Measurements from ENCODE around the gene TRIM15. TPM values are rescaled to one million over a fixed set of nuclear protein-coding genes. Genes with fewer than 3 reads are reported as not detected.

Gene TRIM15
- total RNA-seq, 1 experiment from 2014 or later: 6.5 TPM

DNA sequence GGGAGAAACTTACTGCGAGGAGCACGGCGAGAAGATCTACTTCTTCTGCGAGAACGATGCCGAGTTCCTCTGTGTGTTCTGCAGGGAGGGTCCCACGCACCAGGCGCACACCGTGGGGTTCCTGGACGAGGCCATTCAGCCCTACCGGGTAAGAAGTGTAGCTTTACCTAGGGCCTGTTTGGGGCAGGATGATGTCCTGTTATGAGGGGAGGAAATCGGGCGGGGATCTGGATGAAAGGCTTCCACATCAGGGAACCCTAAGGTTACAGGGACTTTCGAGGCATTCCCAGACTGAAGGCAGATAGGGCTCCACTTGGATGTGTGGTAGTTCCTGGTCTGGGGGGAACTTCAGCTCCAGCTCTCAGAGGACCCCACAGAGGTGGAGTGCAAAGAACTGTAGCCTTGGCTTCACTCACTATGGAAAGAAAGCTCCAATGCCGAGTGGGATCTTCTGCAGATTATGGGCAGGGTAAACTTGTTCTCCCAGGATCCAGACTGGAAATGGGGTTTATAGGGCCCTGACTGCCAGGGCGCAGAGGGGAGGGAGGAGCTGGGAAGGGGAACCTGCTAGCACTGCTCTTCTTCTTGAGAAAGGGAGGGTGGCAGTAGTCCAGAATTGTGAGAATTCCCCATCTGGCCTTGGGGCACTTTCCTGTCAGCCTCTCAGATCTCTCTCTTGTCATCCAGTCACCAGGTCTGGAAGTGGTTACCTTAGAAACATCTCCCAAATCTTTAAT is 740 bp downstream of the TRIM15 start:
- no peaks in the 10 kb centered on the region for H3K9me2 ChIP-seq (ENCODE audit: insufficient read depth)
- peak overlapping the region; percentile 54 for H3K9ac ChIP-seq (ENCODE audit: low read length)
- intact Hi-C loops (cut with micrococcal nuclease): loop anchor here (2.0 kb wide), 1 partner anchor 61 kb away; no protein-coding TSS in a partner anchor
- CTCF ChIA-PET: no interaction called here
- peak overlapping the region; percentile 93 for H3K4me2 ChIP-seq (ENCODE audit: low read length)
- TF ChIP-seq ZBTB33 (IDR thresholded peaks at IDR 0.05; ENCODE audit: extremely low read depth, insufficient replicate concordance, low read length) (no peak), YY1 (IDR thresholded peaks at IDR 0.05; ENCODE audit: extremely low read depth, insufficient replicate concordance, low read depth, low read length) (no peak), ZFX (IDR thresholded peaks at IDR 0.05) (no peak), REST (IDR thresholded peaks at IDR 0.05; ENCODE audit: low read depth) (no peak), SIN3A (IDR thresholded peaks at IDR 0.05; ENCODE audit: low read depth) (no peak), POLR2A (IDR thresholded peaks at IDR 0.05; ENCODE audit: borderline replicate concordance, extremely low read depth, insufficient read depth, insufficient read length) (no peak), ELF1 (IDR thresholded peaks at IDR 0.05; ENCODE audit: borderline replicate concordance, low read depth) (no peak), EZH2phosphoT487 (IDR thresholded peaks at IDR 0.05; ENCODE audit: borderline replicate concordance) (no peak), EGR1 (IDR thresholded peaks at IDR 0.05; ENCODE audit: low read depth) (no peak), SP1 (IDR thresholded peaks at IDR 0.05; ENCODE audit: low read depth) (no peak)
- TF ChIP-seq, protein P1, sequence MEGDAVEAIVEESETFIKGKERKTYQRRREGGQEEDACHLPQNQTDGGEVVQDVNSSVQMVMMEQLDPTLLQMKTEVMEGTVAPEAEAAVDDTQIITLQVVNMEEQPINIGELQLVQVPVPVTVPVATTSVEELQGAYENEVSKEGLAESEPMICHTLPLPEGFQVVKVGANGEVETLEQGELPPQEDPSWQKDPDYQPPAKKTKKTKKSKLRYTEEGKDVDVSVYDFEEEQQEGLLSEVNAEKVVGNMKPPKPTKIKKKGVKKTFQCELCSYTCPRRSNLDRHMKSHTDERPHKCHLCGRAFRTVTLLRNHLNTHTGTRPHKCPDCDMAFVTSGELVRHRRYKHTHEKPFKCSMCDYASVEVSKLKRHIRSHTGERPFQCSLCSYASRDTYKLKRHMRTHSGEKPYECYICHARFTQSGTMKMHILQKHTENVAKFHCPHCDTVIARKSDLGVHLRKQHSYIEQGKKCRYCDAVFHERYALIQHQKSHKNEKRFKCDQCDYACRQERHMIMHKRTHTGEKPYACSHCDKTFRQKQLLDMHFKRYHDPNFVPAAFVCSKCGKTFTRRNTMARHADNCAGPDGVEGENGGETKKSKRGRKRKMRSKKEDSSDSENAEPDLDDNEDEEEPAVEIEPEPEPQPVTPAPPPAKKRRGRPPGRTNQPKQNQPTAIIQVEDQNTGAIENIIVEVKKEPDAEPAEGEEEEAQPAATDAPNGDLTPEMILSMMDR (IDR thresholded peaks at IDR 0.05 in 2 of 3, conservative IDR thresholded peaks at IDR 0.05 in 1 of 3; ENCODE audit: borderline replicate concordance in 1 of 3, insufficient read depth in 1 of 3, low read depth in 2 of 3, low read length in 2 of 3): no peak
- TF ChIP-seq, protein P2, sequence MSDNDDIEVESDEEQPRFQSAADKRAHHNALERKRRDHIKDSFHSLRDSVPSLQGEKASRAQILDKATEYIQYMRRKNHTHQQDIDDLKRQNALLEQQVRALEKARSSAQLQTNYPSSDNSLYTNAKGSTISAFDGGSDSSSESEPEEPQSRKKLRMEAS (IDR thresholded peaks at IDR 0.05): no peak
- ATAC-seq (no peak), DNase-seq (ENCODE audit: low read depth, low spot score) (no peak)
- BruUV-seq (replicated peaks): no TSS peak
- POLR2A ChIA-PET: no interaction called here
- RAD21 ChIA-PET (ENCODE audit: low non-redundant PET in 1 of 2, low total read pairs in 2 of 2, uncharacterized antibody in 2 of 2, unreplicated experiment in 2 of 2): no interaction called here
- H3K27me3 ChIP-seq (ENCODE audit: insufficient read depth, low read length): no peaks in the 10 kb centered on the region
- no peaks in the 10 kb centered on the region for H3K36me3 ChIP-seq (ENCODE audit: control insufficient read depth in 1 of 2, insufficient read depth in 2 of 2, low read length in 2 of 2)
- no peaks in the 10 kb centered on the region for H3K9me3 ChIP-seq (ENCODE audit: control insufficient read depth in 1 of 2, insufficient read depth in 1 of 2, low read depth in 1 of 2, low read length in 2 of 2)
- peaks cover 9 to 25% of the 10 kb centered on the region in 2 experiments; a peak in 3 of 4 replicates for H3K4me1 ChIP-seq (ENCODE audit: control insufficient read depth in 1 of 2, insufficient read depth in 2 of 2, low read length in 2 of 2)
- H2AFZ ChIP-seq (ENCODE audit: low read depth, low read length, poor library complexity, severe bottlenecking): no peak overlapping the region
- H3K79me2 ChIP-seq (ENCODE audit: insufficient read depth, low read length): no peaks in the 10 kb centered on the region
- H4K20me1 ChIP-seq (ENCODE audit: insufficient read depth): no peaks in the 10 kb centered on the region
- H3K4me3 ChIP-seq (replicated peaks in 1 of 2; ENCODE audit: low read depth in 1 of 2, low read length in 2 of 2): peak overlapping the region; percentile 52 to 66
- peak overlapping the region; percentile 49; the same call in 1 of the 2 replicates for H3K27ac ChIP-seq (ENCODE audit: low read depth, low read length)

Data from HCT116 (cell line).